HG03354 (cell line): ENCODE results near the gene ISCU.
"Not testable (repeated sequence)": the region's sequence is repeated elsewhere in the genome, so short reads cannot be mapped to it uniquely, and the experiment has no call there.

ENCODE experiments used
- ATAC-seq: cut with Tn5 transposase; IDR thresholded peaks from one replicate; pipeline ENCODE4 v1.9.1; 2021; ENCODE audit warnings: mild to moderate bottlenecking; ENCODE audit not compliant: unreplicated experiment, poor library complexity, severe bottlenecking

Gene ISCU

GRCh38 chr12:108583991-108584390 lies 21.6 kb downstream of the ISCU start:
- ATAC-seq, result no peak

GRCh38 chr12:108584456-108585065 lies 22.2 kb downstream of the ISCU start:
- ATAC-seq, result no peak

GRCh38 chr12:108585864-108586263 lies 23.5 kb downstream of the ISCU start:
- no peak for ATAC-seq

DNA sequence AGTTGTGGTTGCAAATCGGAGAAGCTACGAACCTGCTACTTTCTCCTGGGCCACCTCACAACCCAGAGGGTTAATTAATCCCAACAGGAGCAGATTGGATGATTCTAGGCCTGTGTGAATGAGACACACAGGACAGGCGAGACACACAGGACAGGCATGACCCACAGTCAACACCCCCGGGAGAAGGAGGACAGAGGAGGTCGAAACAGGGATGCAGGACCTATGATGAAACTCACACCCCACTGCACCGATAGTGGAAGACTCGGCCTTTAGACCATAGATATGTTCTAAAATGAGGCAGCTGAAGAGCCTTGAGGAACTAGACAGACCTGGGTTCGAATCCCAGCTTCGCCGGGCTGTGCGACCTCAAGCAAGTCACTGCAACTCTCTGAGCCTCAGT lies 23.9 kb downstream of the ISCU start:
- ATAC-seq, result no peak

GRCh38 chr12:108587826-108588225 lies 25.4 kb downstream of the ISCU start:
- ATAC-seq, result no peak

- ATAC-seq, result no peak
Observed at GRCh38 chr12:108589028-108589839, 26.8 kb downstream of the ISCU start.

DNA sequence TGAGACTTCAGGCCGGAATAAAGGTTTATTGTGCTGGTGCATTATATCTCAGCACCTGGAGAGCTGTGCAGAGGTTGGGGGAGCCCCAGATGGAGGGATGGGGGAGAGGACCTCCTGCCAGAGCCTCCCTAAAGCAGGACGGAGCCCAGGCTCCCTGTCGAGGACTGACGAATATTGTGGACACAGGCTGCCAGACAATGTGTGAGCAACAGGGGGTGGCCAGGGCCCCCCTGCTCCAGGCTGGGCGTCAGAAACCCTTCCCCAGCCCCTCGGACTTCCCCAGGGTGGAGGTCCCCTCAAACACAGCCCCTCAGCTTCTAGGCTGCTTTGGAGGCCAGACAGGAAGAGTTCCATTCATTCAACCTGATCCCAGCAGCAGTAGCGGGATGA lies 27.4 kb downstream of the ISCU start:
- no peak for ATAC-seq

GRCh38 chr12:108590463-108590862 lies 28.1 kb downstream of the ISCU start:
- ATAC-seq, result not testable (repeated sequence)

- ATAC-seq, result no peak
Observed at GRCh38 chr12:108591267-108591980, 29.0 kb downstream of the ISCU start.

DNA sequence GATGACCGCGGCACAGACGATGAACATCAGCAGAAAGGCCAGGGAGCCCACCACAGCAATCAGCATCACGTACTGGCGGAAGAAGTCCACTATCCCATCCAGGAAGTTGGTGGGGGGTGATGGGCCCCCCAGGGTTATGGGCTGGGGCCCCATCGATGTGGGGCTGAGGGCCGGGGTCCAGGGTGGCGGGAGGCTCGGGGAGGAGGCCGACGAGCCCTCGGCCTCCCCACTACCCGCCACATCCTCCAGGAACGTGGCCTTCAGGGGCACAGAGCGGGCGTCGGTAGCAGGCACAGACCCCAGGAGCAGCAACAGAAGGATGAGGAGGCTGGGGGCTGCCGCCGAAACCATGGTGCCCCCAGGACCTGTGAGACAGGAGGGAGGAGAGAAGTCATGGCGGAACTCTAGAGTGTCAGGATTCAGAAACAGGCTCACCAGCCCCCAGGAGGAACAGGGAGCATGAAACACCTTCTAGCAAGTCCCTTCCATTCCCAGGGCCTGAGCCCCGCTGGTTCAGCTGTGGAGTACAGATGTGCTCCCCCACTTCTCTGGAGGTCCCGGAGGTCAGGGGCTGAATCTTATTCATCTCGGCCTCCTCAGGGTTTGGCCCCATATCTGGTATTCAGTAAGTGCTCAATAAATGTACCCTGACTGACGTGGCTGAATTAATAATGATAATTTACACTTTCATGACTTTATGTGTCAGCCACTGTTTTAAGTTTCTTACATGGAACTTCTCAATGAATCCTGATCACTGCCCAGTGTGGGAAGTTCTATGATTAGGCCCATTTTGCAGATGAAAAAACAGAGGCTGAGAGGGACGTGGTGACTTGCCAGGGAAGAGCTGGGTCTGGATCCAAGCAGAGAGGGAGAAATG lies 29.9 kb downstream of the ISCU start:
- ATAC-seq, result no peak

- ATAC-seq, result no peak
Observed at GRCh38 chr12:108594323-108594903, 32.0 kb downstream of the ISCU start.

- ATAC-seq, result no peak
Observed at GRCh38 chr12:108594960-108595710, 32.7 kb downstream of the ISCU start.

GRCh38 chr12:108595711-108596647 lies 33.6 kb downstream of the ISCU start:
- no peak for ATAC-seq

DNA sequence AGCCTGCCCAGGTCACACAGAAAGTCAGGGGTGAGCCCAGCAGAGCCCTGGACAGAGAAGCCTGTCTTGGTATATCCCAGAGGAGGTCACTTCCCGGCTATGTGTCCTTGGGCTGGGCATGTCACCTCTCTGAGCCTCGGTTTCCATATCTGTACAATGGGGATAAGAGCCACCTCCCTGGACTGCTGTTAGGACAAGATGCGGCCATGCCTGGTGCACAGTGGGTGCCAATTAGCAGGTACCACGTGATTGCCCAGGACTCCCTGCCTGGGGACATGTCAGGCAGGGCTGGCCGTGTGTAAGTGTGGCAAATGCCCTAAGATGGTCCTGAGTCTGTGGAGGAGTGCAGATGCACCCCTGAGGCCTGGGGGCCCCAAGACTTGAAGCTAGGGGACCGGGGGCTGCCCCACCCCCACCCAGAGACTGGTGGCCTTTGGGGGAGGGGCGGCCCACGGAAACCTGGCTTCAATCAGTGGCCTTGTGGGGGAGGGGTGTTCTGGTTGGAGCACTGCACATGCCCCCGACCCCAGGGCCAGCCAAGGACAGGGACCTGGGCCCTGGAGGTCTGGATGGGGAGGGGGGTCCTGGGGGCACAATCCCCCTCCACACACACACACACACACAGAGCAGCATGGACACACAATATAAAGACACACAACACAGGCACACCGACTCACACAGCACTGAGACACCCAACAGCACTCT lies 34.6 kb downstream of the ISCU start:
- ATAC-seq, result no peak

DNA sequence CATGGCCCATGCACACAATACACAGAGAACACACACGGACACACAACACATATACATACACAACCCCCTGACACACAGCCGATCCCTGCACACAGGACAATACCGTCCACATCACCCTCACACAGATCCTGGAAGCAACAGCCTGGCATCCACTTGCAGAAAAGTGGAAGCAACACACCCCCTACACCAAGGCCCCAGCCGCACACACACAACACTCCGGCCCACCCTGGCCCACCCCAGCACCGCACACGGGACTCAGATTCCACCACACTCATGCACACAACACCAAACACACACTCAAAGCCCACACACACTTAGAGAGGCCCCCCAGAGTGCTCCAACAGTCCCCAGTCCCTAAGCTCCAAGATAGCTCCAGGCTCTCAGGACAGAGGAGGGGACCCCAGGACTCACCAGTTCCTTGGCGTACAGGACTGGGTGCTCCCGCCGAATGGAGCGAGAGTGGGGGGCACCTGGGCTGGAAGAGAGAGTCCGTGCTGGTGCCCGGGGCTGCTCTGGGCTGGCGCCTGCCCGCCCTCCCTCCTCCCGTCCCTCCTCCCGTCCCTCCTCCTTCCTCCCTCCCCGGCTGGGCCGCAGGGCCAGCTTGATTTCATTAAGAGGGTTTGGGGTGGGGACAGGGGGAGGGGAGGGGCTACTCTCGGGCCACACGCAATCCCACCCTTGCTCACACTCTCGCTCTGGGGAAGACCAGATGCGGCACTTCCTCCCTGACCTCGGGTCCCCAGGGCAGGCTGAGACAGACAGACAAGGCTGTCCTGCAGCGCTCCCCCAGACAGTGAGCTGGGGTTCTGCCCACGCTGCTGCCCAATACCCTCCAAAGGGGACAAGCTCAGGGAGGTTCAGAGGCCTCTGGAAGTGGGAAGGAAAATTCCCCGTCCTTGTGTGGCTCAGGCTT lies 35.4 kb downstream of the ISCU start, which contains the start of gene TMEM119:
Gene TMEM119 (minus strand): TSS at position 526 of the 913 bp plus-strand sequence. CDS start 5,701 bp downstream, outside the sequence.
- no peak for ATAC-seq
